Naive thymus-derived CD4-positive, alpha-beta T cell (primary cell): ENCODE data around the gene DENND2D. TPM values are rescaled to one million over a fixed set of nuclear protein-coding genes. Genes with fewer than 3 reads are reported as not detected.

Experiments used
- ATAC-seq: fragments of 150-1000 bp; cut with Tn5 transposase; 2 replicates; pipeline ENCODE4 v1.10.0; 2021; ENCODE audit warnings: mild to moderate bottlenecking, moderate library complexity
- CTCF ChIA-PET: fragments of 350-600 bp; sonication (Branson Sonifier 250); formaldehyde crosslinking; loops from one replicate; lab custom pipeline; 2021; ENCODE audit warnings: antibody characterized with exemption; lab: Charles Lee
- POLR2A ChIA-PET: fragments of 350-600 bp; sonication (Branson Sonifier 250); formaldehyde crosslinking; loops from one replicate; lab custom pipeline; 2021; ENCODE audit warnings: antibody characterized with exemption, inconsistent platforms; lab: Charles Lee
- DNase-seq, 9 donors: peaks; one replicate each; pipeline versions ENCODE4 v3.0.0 to v3.0.0-alpha.2; 2020 to 2022; ENCODE audit warnings: mixed read lengths in 1 of 9
- H3K27ac ChIP-seq: one replicate; pipeline ENCODE4 v1.7.0; 2013; ENCODE audit warnings: mild to moderate bottlenecking, low read depth, low read length, moderate library complexity
- H3K27me3 ChIP-seq, 2 donors: one replicate each; pipeline ENCODE4 v1.7.0; 2013; ENCODE audit warnings: low read length in 2 of 2, mild to moderate bottlenecking in 2 of 2, moderate library complexity in 2 of 2; ENCODE audit not compliant: control insufficient read depth in 2 of 2, insufficient read depth in 2 of 2
- H3K36me3 ChIP-seq, 3 experiments: 1 replicate in 2 of 3; 2 replicates in 1 of 3; pipeline ENCODE4 v1.7.0; 2013; ENCODE audit warnings: low read length in 3 of 3, mild to moderate bottlenecking in 3 of 3, moderate library complexity in 1 of 3; ENCODE audit not compliant: insufficient read depth in 3 of 3, control insufficient read depth in 2 of 3
- H3K4me1 ChIP-seq, 2 donors: one replicate each; pipeline ENCODE4 v1.7.0; 2013; ENCODE audit warnings: low read length in 2 of 2, mild to moderate bottlenecking in 2 of 2, moderate library complexity in 1 of 2; ENCODE audit not compliant: control insufficient read depth in 2 of 2, insufficient read depth in 2 of 2
- H3K4me3 ChIP-seq: 2 replicates; pipeline ENCODE4 v1.7.0; 2013; ENCODE audit warnings: mild to moderate bottlenecking, low read length
- H3K9me3 ChIP-seq, 3 experiments: 1 replicate in 2 of 3; 2 replicates in 1 of 3; pipeline ENCODE4 v1.7.0; 2013; ENCODE audit warnings: low read length in 3 of 3; ENCODE audit not compliant: control insufficient read depth in 2 of 3
- H3K27ac Mint-ChIP-seq, 9 donors: one replicate each; pipeline ENCODE4 v1.8.0; 2020 to 2022; ENCODE audit warnings: mixed read lengths in 9 of 9, mild to moderate bottlenecking in 8 of 9, moderate library complexity in 5 of 9, inconsistent platforms in 2 of 9
- H3K27me3 Mint-ChIP-seq, 5 donors: one replicate each; pipeline ENCODE4 v1.8.0; 2021 to 2022; ENCODE audit warnings: mixed read lengths in 5 of 5, mild to moderate bottlenecking in 1 of 5
- H3K36me3 Mint-ChIP-seq, 5 donors: one replicate each; pipeline ENCODE4 v1.8.0; 2020 to 2022; ENCODE audit warnings: mixed read lengths in 5 of 5, mild to moderate bottlenecking in 3 of 5, inconsistent platforms in 1 of 5
- H3K4me1 Mint-ChIP-seq, 7 donors: one replicate each; pipeline ENCODE4 v1.8.0; 2020 to 2022; ENCODE audit warnings: mixed read lengths in 7 of 7, mild to moderate bottlenecking in 3 of 7, inconsistent platforms in 1 of 7
- H3K4me3 Mint-ChIP-seq, 10 donors: one replicate each; pipeline ENCODE4 v1.8.0; 2020 to 2022; ENCODE audit warnings: mild to moderate bottlenecking in 10 of 10, mixed read lengths in 10 of 10, moderate library complexity in 6 of 10, inconsistent platforms in 2 of 10
- H3K9me3 Mint-ChIP-seq, 11 donors: one replicate each; pipeline ENCODE4 v1.8.0; 2020 to 2022; ENCODE audit warnings: mixed read lengths in 11 of 11, mild to moderate bottlenecking in 4 of 11, inconsistent platforms in 1 of 11, moderate library complexity in 1 of 11
- intact Hi-C, 2 donors: fragments of 100-400 bp; cut with micrococcal nuclease; formaldehyde crosslinking; loops; one replicate each; pipeline ENCODE4 v1.15.1; 2023
- polyA plus RNA-seq, 2 donors: library from polyadenylated mRNA; unstranded; fragments of 300-500 nt; fragmentation: Illumina TruSeq; gene quantifications; one replicate each; pipeline ENCODE4 v1.2.3, GENCODE V29; 2021
- total RNA-seq, 6 experiments: library from RNA in 5 of 6; stranded (reverse) in 5 of 6; gene quantifications; 1 replicate in 5 of 6; 2 replicates in 1 of 6; pipeline ENCODE4 v1.2.3 and lab custom pipeline; 2021 to 2026

Gene DENND2D
- total and polyA plus RNA-seq, 7 experiments from 2014 or later = 122 to 421 (median 288) TPM

GRCh38 chr1:111223126-111223685 is 22.8 kb upstream of the DENND2D start:
- POLR2A ChIA-PET = interaction anchor here (0.6 to 18.8 kb wide), 12 partner anchors 9 to 183 kb away, joined by 3 to 1128 read pairs (median 4); partner anchors contain the start of gene DENND2D
- ATAC-seq (no peak), DNase-seq (no peak)
- Mint-ChIP-seq H3K36me3 (peaks cover 0 to 7% (median 0%) of the 10 kb centered on the region in 5 donors), H3K27ac (peak overlapping the region; percentile 85 to 100 (median 97)), H3K9me3 (peaks cover 0 to 7% (median 0%) of the 10 kb centered on the region in 11 donors), H3K4me3 (peak overlapping the region; percentile 47 to 92 (median 84)), H3K4me1 (peaks cover 77 to 100% (median 97%) of the 10 kb centered on the region in 7 donors), H3K27me3 (no peaks in the 10 kb centered on the region)
- H3K27ac ChIP-seq = peak overlapping the region; percentile 77
- H3K9me3 ChIP-seq = no peaks in the 10 kb centered on the region
- no peaks in the 10 kb centered on the region for H3K36me3 ChIP-seq
- CTCF ChIA-PET = interaction anchor here (0.6 to 17.6 kb wide), 24 partner anchors 9 to 546 kb away, joined by 3 to 341 read pairs (median 4); partner anchors contain the start of genes DENND2D and WDR77
- intact Hi-C loops = loop anchor here (1.0 to 10.0 kb wide), 14 partner anchors 36 to 546 kb away; partner anchors contain the start of genes ATP5PB (in 1 of the 2), C1orf162 (in 1 of the 2) and WDR77 (in 1 of the 2)
- H3K4me1 ChIP-seq = peaks cover 92% of the 10 kb centered on the region in 2 donors
- H3K4me3 ChIP-seq = peak overlapping the region; percentile 55
- H3K27me3 ChIP-seq = no peaks in the 10 kb centered on the region

- Histone ChIP-seq H3K36me3 (no peaks in the 10 kb centered on the region), H3K9me3 (no peaks in the 10 kb centered on the region), H3K4me3 (peak overlapping the region; percentile 55), H3K27ac (peak overlapping the region; percentile 77), H3K4me1 (peaks cover 92% of the 10 kb centered on the region in 2 donors), H3K27me3 (no peaks in the 10 kb centered on the region)
- Mint-ChIP-seq H3K36me3 (peaks cover 0 to 13% (median 0%) of the 10 kb centered on the region in 5 donors), H3K9me3 (peaks cover 0 to 13% (median 0%) of the 10 kb centered on the region in 11 donors), H3K27ac (peak overlapping the region; percentile 85 to 100 (median 97)), H3K4me1 (peaks cover 78 to 100% (median 97%) of the 10 kb centered on the region in 7 donors), H3K4me3 (peak overlapping the region; percentile 77 to 92 (median 84)), H3K27me3 (no peaks in the 10 kb centered on the region)
- DNase-seq (peak in 8 of 9 donors; percentile 51 to 83 (median 62)), ATAC-seq (peak; percentile 62)
- POLR2A ChIA-PET = interaction anchor here (0.6 to 18.8 kb wide), 12 partner anchors 8 to 1810 kb away, joined by 3 to 1128 read pairs (median 4); partner anchors contain the start of genes CEPT1, DENND2D and DRAM2
- CTCF ChIA-PET = interaction anchor here (0.6 to 17.6 kb wide), 22 partner anchors 8 to 547 kb away, joined by 3 to 341 read pairs (median 4); partner anchors contain the start of genes DENND2D and WDR77
- intact Hi-C loops = loop anchor here (1.0 to 10.0 kb wide), 17 partner anchors 8 to 546 kb away; partner anchors contain the start of genes ATP5PB (in 1 of the 2), C1orf162 (in 1 of the 2), CEPT1 (in 1 of the 2) and DRAM2 (in 1 of the 2)
Observed at GRCh38 chr1:111222308-111223125, 22.1 kb upstream of the DENND2D start.

DNA sequence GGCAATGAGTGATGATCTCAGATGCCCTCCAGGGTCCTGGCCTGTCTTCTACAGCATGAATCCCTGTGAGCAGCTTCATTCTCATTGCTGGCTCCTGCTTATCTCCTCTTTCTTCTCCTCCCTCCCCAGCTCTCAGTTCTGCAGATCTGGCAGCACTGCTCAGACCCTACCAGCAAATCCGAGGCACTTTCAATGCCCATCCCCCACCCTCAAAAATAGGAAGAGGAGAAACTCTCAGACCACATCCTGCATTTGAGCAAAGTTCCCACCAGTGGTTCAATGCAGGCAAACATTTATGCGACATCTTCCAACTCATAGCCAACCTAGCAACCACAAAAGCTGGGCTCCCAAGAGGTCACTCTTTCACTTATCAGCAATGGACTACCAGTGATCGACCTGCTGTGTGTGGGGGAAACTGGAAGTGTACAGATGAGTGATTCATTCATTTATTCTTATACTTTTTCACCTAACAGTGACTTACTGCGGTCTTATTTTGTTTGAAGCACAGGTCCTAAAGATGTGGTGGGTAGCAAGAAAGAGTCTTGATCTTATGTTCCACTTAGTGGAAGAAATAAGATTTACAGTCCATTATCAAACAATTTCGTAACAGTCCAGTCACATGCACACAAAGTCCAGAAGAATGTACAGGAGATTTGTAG is 21.3 kb upstream of the DENND2D start:
- peak; percentile 43 for ATAC-seq
- peaks cover 0 to 16% (median 0%) of the 10 kb centered on the region in 5 donors for H3K36me3 Mint-ChIP-seq
- Histone ChIP-seq H3K9me3 (no peaks in the 10 kb centered on the region), H3K4me3 (peak overlapping the region; percentile 55), H3K4me1 (peaks cover 92% of the 10 kb centered on the region in 2 donors), H3K27ac (peak overlapping the region; percentile 77), H3K27me3 (no peaks in the 10 kb centered on the region), H3K36me3 (no peaks in the 10 kb centered on the region)
- peaks cover 0 to 13% (median 0%) of the 10 kb centered on the region in 11 donors for H3K9me3 Mint-ChIP-seq
- H3K4me1 Mint-ChIP-seq = peaks cover 78 to 100% (median 97%) of the 10 kb centered on the region in 7 donors
- intact Hi-C loops = loop anchor here (1.0 to 10.0 kb wide), 14 partner anchors 7 to 547 kb away; partner anchors contain the start of genes CEPT1 (in 2 of the 2), DRAM2 (in 2 of the 2), ATP5PB (in 1 of the 2) and C1orf162 (in 1 of the 2)
- POLR2A ChIA-PET = interaction anchor here (0.6 to 18.8 kb wide), 10 partner anchors 10 to 1809 kb away, joined by 3 to 1128 read pairs (median 5); partner anchors contain the start of genes CEPT1, DENND2D and DRAM2
- peak in 8 of 9 donors; percentile 61 to 83 (median 81) for DNase-seq
- H3K27me3 Mint-ChIP-seq = no peaks in the 10 kb centered on the region
- CTCF ChIA-PET = interaction anchor here (0.7 to 17.6 kb wide), 5 partner anchors 13 to 184 kb away, joined by 3 to 341 read pairs (median 5); partner anchors contain the start of gene DENND2D
- H3K4me3 Mint-ChIP-seq = peak overlapping the region; percentile 77 to 92 (median 84)
- H3K27ac Mint-ChIP-seq = peak overlapping the region; percentile 85 to 100 (median 97)

DNA sequence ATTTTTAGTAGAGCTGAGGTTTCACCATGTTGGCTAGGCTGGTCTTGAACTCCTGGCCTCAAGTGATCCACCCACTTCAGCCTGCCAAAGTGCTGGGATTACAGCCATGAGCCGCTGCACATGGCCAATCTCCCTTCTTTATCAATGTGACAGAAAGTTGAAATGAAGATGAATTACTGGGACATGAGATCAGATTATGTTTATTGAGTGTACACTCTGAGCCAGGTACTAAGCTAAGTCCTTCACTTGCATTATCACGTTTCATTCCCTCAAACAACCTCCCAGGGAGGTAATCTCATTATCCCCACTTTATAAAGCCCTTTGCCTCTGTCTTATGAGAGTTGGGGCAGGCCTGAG is 20.8 kb upstream of the DENND2D start:
- intact Hi-C loops = loop anchor here (1.0 to 10.0 kb wide), 8 partner anchors 17 to 439 kb away; partner anchors contain the start of genes C1orf162 (in 1 of the 2), CEPT1 (in 1 of the 2), DENND2D (in 1 of the 2) and DRAM2 (in 1 of the 2)
- no peaks in the 10 kb centered on the region for H3K9me3 ChIP-seq
- H3K27me3 Mint-ChIP-seq = no peaks in the 10 kb centered on the region
- peak overlapping the region; percentile 85 to 100 (median 97) for H3K27ac Mint-ChIP-seq
- peak overlapping the region; percentile 77 for H3K27ac ChIP-seq
- peaks cover 93 to 94% of the 10 kb centered on the region in 2 donors for H3K4me1 ChIP-seq
- ATAC-seq = no peak
- H3K9me3 Mint-ChIP-seq = peaks cover 0 to 13% (median 0%) of the 10 kb centered on the region in 11 donors
- ChIA-PET POLR2A (interaction anchor here (0.8 to 18.8 kb wide), 9 partner anchors 10 to 227 kb away, joined by 3 to 1128 read pairs (median 7); partner anchors contain the start of genes CEPT1, DENND2D and DRAM2), CTCF (interaction anchor here (0.6 to 17.6 kb wide), 7 partner anchors 8 to 190 kb away, joined by 3 to 341 read pairs (median 5); partner anchors contain the start of gene DENND2D)
- H3K4me3 ChIP-seq = peak overlapping the region; percentile 55
- H3K27me3 ChIP-seq = no peaks in the 10 kb centered on the region
- H3K4me3 Mint-ChIP-seq = peak overlapping the region; percentile 77 to 92 (median 84)
- H3K36me3 ChIP-seq = no peaks in the 10 kb centered on the region
- peaks cover 79 to 100% (median 97%) of the 10 kb centered on the region in 7 donors for H3K4me1 Mint-ChIP-seq
- peaks cover 0 to 16% (median 0%) of the 10 kb centered on the region in 5 donors for H3K36me3 Mint-ChIP-seq
- DNase-seq = no peak

DNA sequence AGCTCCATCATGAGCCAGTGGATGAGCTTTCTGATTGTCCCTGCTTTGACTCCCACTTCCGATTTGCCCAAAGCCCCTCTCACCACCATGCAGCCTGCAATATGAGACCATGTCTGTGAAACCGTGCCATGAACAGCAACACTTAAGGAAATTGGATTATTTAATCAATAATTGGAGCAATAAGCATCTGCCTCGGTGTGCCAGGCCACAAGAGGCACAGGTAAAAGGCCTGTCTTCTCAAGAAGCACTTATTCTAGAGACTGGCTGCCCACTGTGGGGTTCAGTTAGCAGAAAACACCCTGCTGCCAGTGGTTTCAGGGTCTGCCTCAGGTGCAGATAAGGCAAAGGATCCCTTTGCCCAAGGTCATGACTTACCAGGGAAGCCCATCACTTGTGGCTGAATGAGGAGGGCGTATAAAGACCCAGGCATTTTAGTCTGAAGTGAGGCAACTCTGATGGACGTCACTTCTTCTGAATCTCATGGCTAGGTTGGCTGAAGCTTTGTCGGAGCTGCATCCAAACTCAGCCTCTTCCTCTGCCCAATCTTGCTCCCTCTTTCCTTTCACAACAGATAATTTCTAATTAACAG is 19.9 kb upstream of the DENND2D start:
- intact Hi-C loops = loop anchor here (5.0 to 10.0 kb wide), 5 partner anchors 33 to 438 kb away; partner anchors contain the start of gene C1orf162 (in 1 of the 2)
- no peaks in the 10 kb centered on the region for H3K27me3 ChIP-seq
- peaks cover 0 to 2% (median 0%) of the 10 kb centered on the region in 5 donors for H3K27me3 Mint-ChIP-seq
- H3K4me1 Mint-ChIP-seq = peaks cover 76 to 100% (median 95%) of the 10 kb centered on the region in 7 donors
- peaks cover 0 to 16% (median 5%) of the 10 kb centered on the region in 5 donors for H3K36me3 Mint-ChIP-seq
- peak overlapping the region; percentile 62 to 92 (median 80) for H3K4me3 Mint-ChIP-seq
- POLR2A ChIA-PET = interaction anchor here (0.8 to 18.8 kb wide), 10 partner anchors 8 to 228 kb away, joined by 3 to 1128 read pairs (median 7); partner anchors contain the start of genes CEPT1, CHI3L2, DENND2D and DRAM2
- ATAC-seq (no peak), DNase-seq (no peak)
- no peaks in the 10 kb centered on the region for H3K9me3 ChIP-seq
- peaks cover 0 to 13% (median 2%) of the 10 kb centered on the region in 11 donors for H3K9me3 Mint-ChIP-seq
- H3K27ac Mint-ChIP-seq = peak overlapping the region; percentile 85 to 100 (median 97)
- peak overlapping the region; percentile 1 for H3K4me3 ChIP-seq
- peaks cover 93 to 94% of the 10 kb centered on the region in 2 donors for H3K4me1 ChIP-seq
- CTCF ChIA-PET = interaction anchor here (0.6 to 17.6 kb wide), 5 partner anchors 9 to 588 kb away, joined by 3 to 341 read pairs (median 5); partner anchors contain the start of gene DENND2D
- H3K36me3 ChIP-seq = no peaks in the 10 kb centered on the region
- H3K27ac ChIP-seq = peak overlapping the region; percentile 77
